ENCODE measurements around the gene MMP12.
"Not testable (repeated sequence)": the region's sequence is repeated elsewhere in the genome, so short reads cannot be mapped to it uniquely, and the experiment has no call there.

Gene MMP12

DNA sequence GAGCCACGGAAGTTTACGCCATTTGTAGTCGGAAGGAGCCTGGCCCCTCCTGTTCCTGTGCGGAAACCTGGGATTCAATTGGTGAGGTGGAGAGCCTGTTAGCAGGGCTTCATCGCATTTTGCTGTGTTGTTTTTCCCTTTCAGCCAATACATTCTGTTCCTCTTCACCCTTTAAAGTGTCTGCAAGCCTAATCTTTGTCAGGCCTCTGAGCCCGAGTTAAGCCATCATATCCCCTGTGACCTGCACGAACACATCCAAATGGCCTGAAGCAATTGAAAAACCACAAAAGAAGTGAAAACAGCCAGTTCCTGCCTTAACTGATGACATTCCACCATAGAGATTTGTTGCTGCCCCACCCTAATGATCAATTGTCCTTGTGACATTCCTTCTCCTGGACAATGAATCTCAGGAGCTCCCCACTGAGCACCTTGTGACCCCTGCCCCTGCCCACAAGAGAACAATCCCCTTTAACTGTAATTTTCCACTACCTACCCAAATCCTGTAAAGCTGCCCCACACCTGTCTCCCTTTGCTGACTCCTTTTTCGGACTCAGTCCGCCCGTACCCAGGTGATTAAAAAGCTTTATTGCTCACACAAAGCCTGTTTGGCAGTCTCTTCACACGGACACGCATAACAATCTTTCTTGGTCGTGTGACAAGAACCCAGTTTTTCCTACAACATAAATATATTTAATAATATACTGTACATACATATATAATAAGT is 37.1 kb upstream of the MMP12 start:
- TF ChIP-seq, protein P1, sequence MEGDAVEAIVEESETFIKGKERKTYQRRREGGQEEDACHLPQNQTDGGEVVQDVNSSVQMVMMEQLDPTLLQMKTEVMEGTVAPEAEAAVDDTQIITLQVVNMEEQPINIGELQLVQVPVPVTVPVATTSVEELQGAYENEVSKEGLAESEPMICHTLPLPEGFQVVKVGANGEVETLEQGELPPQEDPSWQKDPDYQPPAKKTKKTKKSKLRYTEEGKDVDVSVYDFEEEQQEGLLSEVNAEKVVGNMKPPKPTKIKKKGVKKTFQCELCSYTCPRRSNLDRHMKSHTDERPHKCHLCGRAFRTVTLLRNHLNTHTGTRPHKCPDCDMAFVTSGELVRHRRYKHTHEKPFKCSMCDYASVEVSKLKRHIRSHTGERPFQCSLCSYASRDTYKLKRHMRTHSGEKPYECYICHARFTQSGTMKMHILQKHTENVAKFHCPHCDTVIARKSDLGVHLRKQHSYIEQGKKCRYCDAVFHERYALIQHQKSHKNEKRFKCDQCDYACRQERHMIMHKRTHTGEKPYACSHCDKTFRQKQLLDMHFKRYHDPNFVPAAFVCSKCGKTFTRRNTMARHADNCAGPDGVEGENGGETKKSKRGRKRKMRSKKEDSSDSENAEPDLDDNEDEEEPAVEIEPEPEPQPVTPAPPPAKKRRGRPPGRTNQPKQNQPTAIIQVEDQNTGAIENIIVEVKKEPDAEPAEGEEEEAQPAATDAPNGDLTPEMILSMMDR (conservative IDR thresholded peaks at IDR 0.05; ENCODE audit: control insufficient read depth, insufficient read depth, low read depth, low read length) = no peak
- DNase-seq (ENCODE audit: low read depth) = no peak
- no peak overlapping the region for H3K4me3 ChIP-seq (ENCODE audit: control insufficient read depth, low read depth, low read length)

DNA sequence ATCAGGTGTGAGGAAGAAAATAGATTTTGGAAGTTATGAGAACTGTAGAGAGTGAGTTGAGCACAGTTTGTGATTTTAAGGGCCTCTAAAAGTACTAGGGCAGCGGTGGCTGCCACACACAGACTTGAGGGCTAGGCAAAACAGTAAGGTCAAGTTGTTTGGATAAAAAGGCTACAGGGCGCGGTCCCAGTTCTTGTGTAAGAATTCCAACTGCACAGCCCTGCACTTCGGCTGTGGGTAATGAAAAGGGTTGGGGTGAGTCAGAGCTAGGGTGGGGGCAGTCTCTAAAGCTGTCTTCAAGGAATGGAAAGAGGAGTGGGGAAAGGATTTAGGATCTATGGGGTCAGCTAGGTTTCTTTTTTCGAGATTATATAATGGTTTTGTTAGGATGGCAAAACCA is 31.1 kb upstream of the MMP12 start:
- not testable (repeated sequence) for H3K4me3 ChIP-seq (ENCODE audit: control insufficient read depth, low read depth, low read length)
- DNase-seq (ENCODE audit: low read depth) = peak; percentile 10

DNA sequence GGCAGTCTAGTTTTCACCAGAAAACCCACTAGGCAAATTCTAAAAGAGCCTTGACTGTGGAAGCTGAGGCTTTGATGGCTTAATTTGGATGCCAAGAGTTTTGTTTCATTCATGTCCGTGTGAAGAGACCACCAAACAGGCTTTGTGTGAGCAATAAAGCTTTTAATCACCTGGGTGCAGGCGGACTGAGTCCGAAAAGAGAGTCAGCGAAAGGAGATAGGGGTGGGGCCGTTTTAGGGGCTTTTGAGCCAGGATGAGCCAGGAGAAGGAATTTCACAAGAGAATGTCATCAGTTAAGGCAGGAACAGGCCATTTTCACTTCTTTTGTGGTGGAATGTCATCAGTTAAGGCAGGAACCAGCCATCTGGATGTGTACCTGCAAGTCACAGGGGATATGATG is 29.1 kb upstream of the MMP12 start:
- DNase-seq (ENCODE audit: low read depth); H3K4me3 ChIP-seq (ENCODE audit: control insufficient read depth, low read depth, low read length): not testable (repeated sequence)

DNA sequence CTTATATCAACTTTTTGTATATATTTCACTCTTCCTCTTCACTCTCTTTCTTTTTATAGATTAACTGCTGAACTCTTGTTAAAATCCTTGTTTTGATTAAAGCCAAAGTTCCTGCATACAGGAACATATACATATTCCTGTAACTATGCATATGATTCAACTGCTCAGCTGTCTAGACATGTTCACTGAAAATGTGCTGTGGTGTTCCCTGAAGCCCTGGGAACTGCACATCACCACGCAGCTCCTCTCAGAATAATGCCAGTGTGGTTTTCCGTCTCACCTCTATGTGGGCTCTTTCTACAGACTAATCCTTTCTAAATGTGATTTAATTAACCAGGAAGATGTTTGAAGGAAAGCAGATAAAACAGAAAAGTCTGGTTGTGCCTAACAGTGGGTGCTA is 25.6 kb upstream of the MMP12 start:
- H3K4me3 ChIP-seq (ENCODE audit: control insufficient read depth, low read depth, low read length) = no peak overlapping the region
- no peak for DNase-seq (ENCODE audit: low read depth)
- TF ChIP-seq, protein P1 (conservative IDR thresholded peaks at IDR 0.05; ENCODE audit: control insufficient read depth, insufficient read depth, low read depth, low read length) = no peak

DNA sequence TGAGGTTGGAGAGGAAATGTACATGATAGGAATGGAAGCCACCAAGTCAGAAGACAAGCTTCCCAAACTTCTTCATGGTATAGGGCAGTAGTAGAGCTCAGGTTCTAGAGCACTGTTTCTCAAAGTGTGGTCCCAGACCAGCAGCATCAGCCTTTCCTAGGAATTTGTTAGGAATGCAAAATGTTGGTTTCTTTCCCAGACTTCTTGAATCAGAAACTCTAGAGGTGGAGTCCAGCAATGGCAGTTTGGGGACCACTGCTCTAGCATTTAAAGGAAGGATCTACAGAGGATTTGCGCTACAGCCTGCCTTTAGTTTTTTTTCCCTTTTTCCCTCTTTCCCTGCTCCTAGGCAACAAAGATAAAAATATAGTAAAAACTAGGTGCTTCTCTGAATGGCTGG is 17.0 kb upstream of the MMP12 start:
- DNase-seq (ENCODE audit: low read depth) = no peak
- no peak overlapping the region for H3K4me3 ChIP-seq (ENCODE audit: control insufficient read depth, low read depth, low read length)
- TF ChIP-seq, protein P1 (conservative IDR thresholded peaks at IDR 0.05; ENCODE audit: control insufficient read depth, insufficient read depth, low read depth, low read length) = no peak

DNA sequence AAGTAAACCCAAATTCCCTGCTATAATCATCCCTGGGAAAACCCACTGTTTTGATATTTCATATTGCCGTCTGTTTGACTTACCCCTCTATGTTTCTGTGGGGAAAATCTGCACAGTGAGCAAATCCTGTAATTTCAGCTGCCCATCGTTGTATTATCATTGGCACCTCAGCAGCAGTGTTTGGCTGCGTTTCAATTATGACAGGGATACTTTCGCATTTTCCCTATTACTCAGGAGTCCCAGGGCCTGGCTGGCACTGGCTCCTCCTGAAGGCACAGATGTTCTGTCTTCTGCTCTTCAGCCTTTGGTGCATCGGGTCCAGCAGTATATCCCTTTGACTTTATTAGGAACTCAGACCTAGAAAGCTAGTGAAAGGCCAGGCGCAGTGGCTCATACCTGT is 12.2 kb upstream of the MMP12 start:
- peak; percentile 10 for DNase-seq (ENCODE audit: low read depth)
- TF ChIP-seq, protein P1 (conservative IDR thresholded peaks at IDR 0.05; ENCODE audit: control insufficient read depth, insufficient read depth, low read depth, low read length) = no peak
- no peak overlapping the region for H3K4me3 ChIP-seq (ENCODE audit: control insufficient read depth, low read depth, low read length)

DNA sequence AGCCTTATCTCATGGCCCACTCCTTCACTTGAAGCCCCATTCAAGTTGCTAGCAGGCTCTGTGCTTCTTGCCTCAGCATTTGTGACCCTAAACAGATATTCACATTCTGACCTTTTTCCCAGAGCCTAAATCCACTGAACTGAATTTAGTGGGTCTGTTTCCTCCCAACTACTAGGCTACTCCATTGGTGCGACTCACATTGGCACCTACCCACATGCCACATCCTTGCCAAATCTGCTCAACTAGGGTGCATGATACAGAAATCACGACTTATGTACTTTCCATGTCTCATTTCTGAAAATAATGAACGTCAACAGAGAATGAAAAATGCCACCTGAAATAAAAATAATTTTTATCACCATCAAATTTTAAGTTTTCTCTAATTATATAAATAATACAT is 8.4 kb upstream of the MMP12 start:
- TF ChIP-seq, protein P1 (conservative IDR thresholded peaks at IDR 0.05; ENCODE audit: control insufficient read depth, insufficient read depth, low read depth, low read length) = no peak
- DNase-seq (ENCODE audit: low read depth) = peak; percentile 41

DNA sequence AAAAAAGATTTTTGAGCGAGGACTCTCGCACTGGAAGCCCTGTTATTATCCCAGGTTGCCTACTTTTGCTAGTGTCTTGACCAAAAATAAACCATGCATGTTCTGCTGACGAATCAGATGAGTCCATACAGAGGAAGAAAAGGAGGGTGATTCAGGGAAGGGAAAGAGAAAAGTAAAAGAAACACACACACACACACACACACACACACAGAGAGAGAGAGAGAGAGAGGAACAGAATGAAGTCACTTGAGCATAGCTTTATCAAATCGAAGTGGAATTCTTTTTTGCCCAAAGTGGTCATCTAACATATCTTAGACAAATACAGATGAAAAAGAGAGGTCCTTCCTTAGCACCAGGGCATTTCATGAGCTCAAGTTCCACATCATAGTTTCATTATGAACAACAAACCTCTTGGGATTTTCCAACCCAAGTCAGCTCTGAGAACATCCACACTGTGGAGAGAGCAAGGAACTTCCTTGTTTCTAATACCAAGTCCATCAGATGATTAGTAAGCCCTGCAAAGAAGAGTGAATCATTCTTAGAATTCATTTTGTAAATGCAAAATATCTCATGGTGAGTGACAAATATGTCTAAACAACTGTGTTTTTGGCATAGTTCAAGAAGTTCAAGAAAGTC is 7.7 kb upstream of the MMP12 start:
- DNase-seq (ENCODE audit: low read depth) = peak; percentile 93
- TF ChIP-seq, protein P1 (conservative IDR thresholded peaks at IDR 0.05; ENCODE audit: control insufficient read depth, insufficient read depth, low read depth, low read length) = no peak
- H3K4me3 ChIP-seq (ENCODE audit: control insufficient read depth, low read depth, low read length) = no peak overlapping the region

More for the DNA sequence above, 8.4 kb upstream of the MMP12 start:
- no peak overlapping the region for H3K4me3 ChIP-seq (ENCODE audit: control insufficient read depth, low read depth, low read length)

Measured in fibroblast of mammary gland (primary cell).